ENCODE measurements around the gene PCBD1.

The PCBD1 gene

DNA sequence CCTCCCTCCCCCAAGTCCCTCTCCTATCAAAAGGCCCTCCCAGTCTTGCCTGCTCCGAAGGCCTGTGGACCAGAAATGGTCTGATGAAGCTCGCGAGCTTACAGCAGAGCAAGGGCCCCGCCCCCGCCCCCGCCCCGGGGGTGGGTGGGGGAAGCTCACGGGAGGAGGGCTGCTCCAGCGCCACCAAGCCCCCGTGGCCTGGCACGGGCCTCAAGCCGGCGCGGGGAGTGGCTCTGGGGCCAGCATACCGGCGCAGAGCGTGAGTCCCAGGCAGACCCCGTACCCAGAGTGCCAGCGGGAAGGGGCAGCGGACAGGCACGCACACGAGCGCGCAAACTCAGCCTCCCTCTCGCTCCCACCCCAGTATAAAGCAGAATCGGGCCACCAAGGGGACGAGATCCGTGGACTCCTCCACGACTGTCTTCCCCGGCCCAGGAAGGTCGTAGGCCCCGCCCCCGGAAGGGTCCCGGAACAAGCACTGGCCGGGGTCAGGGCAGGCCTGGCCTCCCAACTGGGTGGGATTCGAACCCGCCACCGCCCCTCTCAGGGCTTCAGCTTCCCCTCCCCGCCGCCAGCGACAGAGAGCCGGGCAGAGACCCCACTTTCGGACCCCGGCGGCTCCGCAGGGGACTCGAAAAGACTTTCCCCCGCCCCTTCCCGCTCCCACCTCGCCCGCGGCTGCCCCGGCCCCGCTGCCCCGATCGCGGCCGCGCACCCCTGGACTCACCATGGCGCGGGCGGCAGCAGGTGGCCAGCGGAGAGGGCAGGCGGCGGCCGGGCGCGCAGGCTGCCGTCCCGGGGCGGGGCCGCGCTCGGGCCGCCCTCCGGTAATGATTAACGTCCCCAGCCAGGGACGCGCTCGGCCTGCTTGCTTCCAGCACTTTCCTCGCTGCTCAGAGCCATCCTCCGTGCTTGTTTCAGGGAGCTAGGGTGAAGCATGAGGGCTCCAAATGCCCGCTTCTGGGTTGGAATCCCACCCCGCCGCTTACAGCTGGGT, at the start of gene PCBD1:
TSS of gene PCBD1 (minus strand) at position 762 of the 997 bp plus-strand sequence. CDS start at position 730, 32 bp downstream.
- H3K4me1 Mint-ChIP-seq (ENCODE audit: low read depth): peaks cover 15% of the 10 kb centered on the region
- H3K4me3 Mint-ChIP-seq: peak within 1 kb of the TSS; percentile 77

DNA sequence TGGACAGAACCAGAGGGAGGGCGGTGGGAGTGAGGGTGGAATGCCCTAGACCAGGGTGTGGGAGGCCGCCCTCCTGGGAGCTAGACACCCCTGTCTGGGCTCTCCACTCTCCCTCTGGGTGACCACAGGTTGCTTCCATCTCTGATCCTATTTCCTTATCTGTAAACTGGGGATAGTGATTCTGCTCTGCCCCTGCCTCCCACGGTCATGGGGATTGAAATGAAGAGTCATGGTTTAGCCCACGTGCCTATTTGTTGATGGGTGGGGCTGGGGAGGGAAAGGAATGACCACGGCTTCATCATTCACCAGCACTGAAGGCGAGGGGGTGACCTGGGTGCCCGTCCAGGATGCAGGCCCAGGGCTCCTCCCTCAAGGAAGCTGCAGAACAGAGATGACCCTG, 49.3 kb upstream of the PCBD1 start:
- no peak for DNase-seq (ENCODE audit: low spot score)
- Mint-ChIP-seq H3K4me1 (ENCODE audit: low read depth) (no peaks in the 10 kb centered on the region), H3K9me3 (no peaks in the 10 kb centered on the region), H3K4me3 (no peak overlapping the region), H3K36me3 (ENCODE audit: low read depth) (no peaks in the 10 kb centered on the region), H3K27ac (no peak overlapping the region), H3K27me3 (ENCODE audit: low read depth) (no peaks in the 10 kb centered on the region)

More for the DNA sequence above, at the start of gene PCBD1:
- DNase-seq (ENCODE audit: low spot score): peak; percentile 77
- Mint-ChIP-seq H3K27ac (peak within 1 kb of the TSS; percentile 86), H3K9me3 (no peaks in the 10 kb centered on the region), H3K36me3 (ENCODE audit: low read depth) (peaks cover 10% of the 10 kb centered on the region), H3K27me3 (ENCODE audit: low read depth) (no peaks in the 10 kb centered on the region)

DNA sequence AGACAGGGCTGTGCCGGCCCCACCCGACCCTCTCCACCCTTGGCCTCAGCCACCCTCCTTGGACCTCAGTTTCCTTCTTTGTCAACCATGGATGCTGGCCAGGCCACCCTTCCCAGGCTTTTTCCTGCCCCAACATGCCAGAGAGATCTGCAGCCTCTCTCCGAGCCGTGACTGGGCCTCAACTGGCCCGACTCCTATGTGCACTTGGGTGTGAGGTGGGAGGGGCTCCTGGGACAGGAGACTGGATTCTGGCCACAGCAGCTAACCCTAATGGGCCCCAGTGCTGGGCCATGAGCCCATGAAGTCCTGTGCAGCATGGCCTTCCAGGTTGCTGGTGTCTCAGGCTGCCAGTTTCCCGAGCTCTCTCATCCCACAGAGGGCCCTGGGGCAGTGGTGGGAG, 47.7 kb upstream of the PCBD1 start:
- Mint-ChIP-seq H3K27ac (no peak overlapping the region), H3K27me3 (ENCODE audit: low read depth) (no peaks in the 10 kb centered on the region), H3K9me3 (no peaks in the 10 kb centered on the region), H3K4me1 (ENCODE audit: low read depth) (no peaks in the 10 kb centered on the region), H3K4me3 (no peak overlapping the region), H3K36me3 (ENCODE audit: low read depth) (no peaks in the 10 kb centered on the region)
- no peak for DNase-seq (ENCODE audit: low spot score)

DNA sequence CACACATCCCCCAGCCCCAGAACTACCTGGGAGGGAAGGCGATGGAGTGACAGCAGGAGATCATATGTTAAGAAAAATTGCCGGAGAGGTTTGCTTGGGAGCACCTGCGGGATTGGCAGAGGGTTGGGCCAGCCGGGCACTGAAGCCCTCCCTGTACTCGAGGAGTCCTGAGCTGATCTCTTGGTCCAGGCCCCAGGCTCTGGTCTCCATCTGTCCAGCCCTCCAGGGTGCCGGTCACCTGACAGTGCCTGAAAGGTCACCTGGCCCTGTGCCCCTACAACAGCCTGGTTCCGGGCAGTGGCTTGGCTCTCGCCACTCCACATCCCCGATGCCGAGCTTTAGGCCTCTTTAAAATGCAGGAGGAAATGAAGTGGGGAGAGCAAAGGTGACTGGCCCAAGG, 47.3 kb upstream of the PCBD1 start:
- H3K4me1 Mint-ChIP-seq (ENCODE audit: low read depth): no peaks in the 10 kb centered on the region
- no peaks in the 10 kb centered on the region for H3K27me3 Mint-ChIP-seq (ENCODE audit: low read depth)
- H3K27ac Mint-ChIP-seq: no peak overlapping the region
- H3K9me3 Mint-ChIP-seq: no peaks in the 10 kb centered on the region
- DNase-seq (ENCODE audit: low spot score): no peak
- no peaks in the 10 kb centered on the region for H3K36me3 Mint-ChIP-seq (ENCODE audit: low read depth)
- no peak overlapping the region for H3K4me3 Mint-ChIP-seq

DNA sequence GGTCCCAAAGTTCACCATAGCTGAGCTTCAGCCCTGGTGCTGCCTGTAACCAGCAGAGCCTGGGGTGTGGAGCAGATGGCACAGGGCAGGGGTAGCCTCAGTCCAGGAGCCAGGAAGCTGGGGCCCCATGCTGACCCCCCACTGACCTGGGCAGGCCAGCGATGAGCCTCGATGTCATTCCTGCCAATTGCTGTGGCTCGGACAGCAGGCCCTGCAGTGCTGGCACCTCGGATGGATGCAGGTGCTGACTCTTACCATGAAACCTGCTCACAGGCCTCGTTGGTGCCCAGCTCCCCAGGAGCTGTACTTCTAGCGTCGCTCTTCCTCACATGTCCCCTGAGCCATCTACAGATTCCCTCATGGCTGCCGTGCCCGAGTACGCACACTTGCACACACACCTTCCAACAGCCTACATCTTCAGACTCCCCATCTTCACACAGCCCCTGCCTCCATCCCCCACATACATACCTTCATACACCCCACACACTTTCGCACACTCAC, 46.8 kb upstream of the PCBD1 start:
- H3K9me3 Mint-ChIP-seq: no peaks in the 10 kb centered on the region
- no peak overlapping the region for H3K27ac Mint-ChIP-seq
- H3K36me3 Mint-ChIP-seq (ENCODE audit: low read depth): no peaks in the 10 kb centered on the region
- no peak overlapping the region for H3K4me3 Mint-ChIP-seq
- H3K4me1 Mint-ChIP-seq (ENCODE audit: low read depth): no peaks in the 10 kb centered on the region
- H3K27me3 Mint-ChIP-seq (ENCODE audit: low read depth): no peaks in the 10 kb centered on the region
- no peak for DNase-seq (ENCODE audit: low spot score)

DNA sequence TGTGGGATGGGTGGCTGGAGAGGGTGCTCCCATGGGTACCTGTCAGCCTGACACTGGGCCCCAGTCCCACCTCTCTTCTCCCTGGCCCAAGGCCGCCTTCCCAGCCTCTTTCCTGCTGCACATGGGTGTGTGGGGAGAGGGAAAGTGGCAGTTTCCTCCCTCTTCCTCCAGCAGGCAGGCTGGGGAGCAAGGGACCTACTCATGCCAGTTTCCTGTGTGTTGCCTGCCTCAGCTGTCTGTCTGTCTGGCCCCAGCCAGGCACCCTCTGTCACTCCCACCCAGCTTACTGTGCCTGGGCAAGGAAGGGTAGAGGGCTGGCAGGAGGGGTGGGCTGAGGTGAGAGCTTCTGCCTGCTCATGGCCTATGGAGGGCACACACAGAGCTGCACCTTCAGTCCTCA, 46.3 kb upstream of the PCBD1 start:
- Mint-ChIP-seq H3K36me3 (ENCODE audit: low read depth) (no peaks in the 10 kb centered on the region), H3K27me3 (ENCODE audit: low read depth) (no peaks in the 10 kb centered on the region), H3K9me3 (no peaks in the 10 kb centered on the region), H3K4me3 (no peak overlapping the region), H3K27ac (no peak overlapping the region), H3K4me1 (ENCODE audit: low read depth) (no peaks in the 10 kb centered on the region)
- DNase-seq (ENCODE audit: low spot score): no peak

DNA sequence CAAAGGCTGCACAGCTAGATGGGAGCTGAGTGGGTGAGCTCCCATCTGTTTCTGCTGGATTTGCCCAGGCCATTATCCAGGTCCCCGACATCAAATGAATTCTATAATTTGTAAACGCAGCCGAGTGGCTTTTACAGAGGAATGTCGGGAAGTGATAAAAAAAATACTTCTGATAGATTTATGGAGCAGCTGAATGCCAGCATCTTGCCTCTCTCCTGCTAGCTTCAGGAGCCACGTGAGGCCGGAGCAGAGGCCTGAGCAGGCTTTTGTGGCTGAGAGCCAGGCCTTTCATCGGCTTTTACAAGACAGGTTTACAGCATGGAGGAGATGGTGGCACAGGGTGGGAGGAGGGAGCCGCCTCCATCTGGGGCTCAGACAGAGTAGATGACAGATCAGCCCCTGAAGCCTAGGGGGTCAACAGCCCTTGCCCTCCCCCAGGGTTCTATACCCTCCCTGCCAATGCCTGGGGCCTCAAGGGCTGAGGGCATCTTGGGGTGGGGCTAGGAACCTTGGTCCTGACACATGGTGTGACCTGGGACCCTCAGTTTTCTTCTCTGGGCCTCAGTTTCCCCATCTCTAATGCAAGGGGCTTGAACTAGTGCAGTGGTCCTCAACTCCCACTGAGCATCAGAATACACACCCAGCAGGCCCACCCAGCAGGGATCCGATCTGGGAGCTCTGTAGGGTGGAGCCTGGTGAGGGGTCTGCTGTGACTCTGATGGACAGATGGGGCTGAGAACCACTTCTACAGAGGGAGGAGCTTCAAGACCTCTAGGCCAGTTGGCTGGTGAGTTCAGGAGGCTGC, 44.2 kb upstream of the PCBD1 start:
- no peaks in the 10 kb centered on the region for H3K36me3 Mint-ChIP-seq (ENCODE audit: low read depth)
- H3K4me1 Mint-ChIP-seq (ENCODE audit: low read depth): no peaks in the 10 kb centered on the region
- H3K4me3 Mint-ChIP-seq: no peak overlapping the region
- no peaks in the 10 kb centered on the region for H3K9me3 Mint-ChIP-seq
- H3K27me3 Mint-ChIP-seq (ENCODE audit: low read depth): no peaks in the 10 kb centered on the region
- no peak overlapping the region for H3K27ac Mint-ChIP-seq
- DNase-seq (ENCODE audit: low spot score): no peak

DNA sequence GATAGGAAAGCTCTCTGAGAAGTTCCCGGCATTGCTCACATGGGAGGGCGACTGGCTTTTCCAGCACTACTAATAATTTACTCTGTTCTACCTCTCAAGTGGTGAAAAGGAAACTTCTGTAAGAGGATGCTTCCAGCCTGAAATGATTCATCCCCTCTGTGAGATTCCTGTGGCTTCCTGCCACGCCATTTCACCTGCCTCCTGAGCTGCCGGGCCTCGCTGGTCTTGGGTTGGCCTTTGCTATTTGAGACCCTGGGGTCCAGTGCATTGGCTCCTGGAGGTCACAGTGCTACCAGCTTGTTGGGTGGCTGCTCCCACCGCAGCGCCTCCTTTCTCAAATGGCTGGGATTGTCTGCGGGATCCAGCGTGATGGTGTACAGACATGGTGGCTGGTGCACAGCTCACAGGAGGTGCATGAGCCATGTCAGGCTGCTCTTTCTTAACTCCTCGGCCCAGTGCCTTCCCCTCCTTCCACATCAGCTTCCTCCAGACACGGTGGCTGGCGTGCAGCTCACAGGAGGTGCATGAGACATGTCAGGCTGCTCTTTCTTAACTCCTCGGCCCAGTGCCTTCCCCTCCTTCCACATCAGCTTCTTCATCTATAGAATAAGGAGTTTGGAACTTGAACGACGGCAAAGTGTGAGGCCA, 42.9 kb upstream of the PCBD1 start:
- Mint-ChIP-seq H3K9me3 (no peaks in the 10 kb centered on the region), H3K36me3 (ENCODE audit: low read depth) (no peaks in the 10 kb centered on the region), H3K4me3 (no peak overlapping the region), H3K4me1 (ENCODE audit: low read depth) (no peaks in the 10 kb centered on the region), H3K27me3 (ENCODE audit: low read depth) (no peaks in the 10 kb centered on the region), H3K27ac (no peak overlapping the region)
- no peak for DNase-seq (ENCODE audit: low spot score)

DNA sequence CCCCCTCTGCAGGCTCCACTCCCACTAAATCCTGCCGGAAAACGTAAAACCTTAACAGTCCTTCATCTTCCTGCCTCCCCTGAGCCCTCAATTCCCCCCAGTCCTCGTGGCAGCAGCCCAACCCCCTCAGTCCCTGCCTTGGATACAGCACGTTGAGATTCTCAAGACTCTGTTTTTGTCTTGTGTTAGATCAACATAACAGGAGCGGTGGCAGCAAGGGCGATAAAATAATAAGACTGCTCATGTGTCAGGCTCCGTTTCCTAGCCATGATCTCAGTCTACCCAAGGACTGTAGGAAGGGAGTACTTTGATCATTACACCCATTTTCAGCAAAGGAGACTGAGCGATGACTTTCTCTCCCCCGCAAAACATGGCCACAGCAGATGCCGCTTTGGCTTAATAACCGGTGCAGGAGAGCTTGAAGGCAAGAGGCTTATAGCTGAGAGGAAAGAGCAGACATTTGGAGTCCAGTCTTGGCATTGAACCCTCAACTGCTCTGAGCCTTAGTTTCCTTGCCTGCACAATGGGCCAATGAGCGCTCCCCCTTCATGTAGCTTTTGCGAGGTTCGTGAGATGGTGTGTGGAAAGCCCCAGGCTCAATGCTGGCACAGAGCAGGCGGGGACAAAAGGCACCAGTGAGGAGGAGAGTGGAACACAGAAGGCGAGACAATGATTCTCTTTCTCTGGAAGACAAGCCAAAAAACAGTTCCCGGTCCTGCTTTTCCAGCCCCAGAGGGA, 42.1 kb upstream of the PCBD1 start:
- Mint-ChIP-seq H3K9me3 (no peaks in the 10 kb centered on the region), H3K27me3 (ENCODE audit: low read depth) (no peaks in the 10 kb centered on the region), H3K4me3 (no peak overlapping the region), H3K36me3 (ENCODE audit: low read depth) (no peaks in the 10 kb centered on the region), H3K4me1 (ENCODE audit: low read depth) (peaks cover 1% of the 10 kb centered on the region), H3K27ac (no peak overlapping the region)
- no peak for DNase-seq (ENCODE audit: low spot score)

DNA sequence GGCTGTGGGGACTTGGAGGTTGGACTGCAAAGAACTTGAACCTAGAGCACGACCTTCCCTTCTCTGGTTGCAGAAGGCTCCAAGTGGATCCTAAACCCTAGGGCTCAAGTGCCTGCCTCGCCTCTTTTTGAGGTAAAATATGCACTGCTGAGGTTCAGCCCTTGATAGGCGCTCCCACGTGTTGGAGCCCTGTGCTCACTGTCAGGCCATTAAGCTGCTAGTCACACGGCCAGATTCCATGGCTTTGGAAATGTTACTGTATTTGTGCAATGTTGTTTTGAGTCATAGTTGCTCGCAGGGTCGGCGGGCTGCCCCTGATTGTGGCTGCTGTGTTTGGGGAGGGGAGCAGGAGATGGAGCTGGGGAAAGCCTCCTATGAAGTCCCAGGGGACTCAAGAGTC, 39.8 kb upstream of the PCBD1 start:
- H3K27me3 Mint-ChIP-seq (ENCODE audit: low read depth): no peaks in the 10 kb centered on the region
- no peaks in the 10 kb centered on the region for H3K9me3 Mint-ChIP-seq
- no peak for DNase-seq (ENCODE audit: low spot score)

DNA sequence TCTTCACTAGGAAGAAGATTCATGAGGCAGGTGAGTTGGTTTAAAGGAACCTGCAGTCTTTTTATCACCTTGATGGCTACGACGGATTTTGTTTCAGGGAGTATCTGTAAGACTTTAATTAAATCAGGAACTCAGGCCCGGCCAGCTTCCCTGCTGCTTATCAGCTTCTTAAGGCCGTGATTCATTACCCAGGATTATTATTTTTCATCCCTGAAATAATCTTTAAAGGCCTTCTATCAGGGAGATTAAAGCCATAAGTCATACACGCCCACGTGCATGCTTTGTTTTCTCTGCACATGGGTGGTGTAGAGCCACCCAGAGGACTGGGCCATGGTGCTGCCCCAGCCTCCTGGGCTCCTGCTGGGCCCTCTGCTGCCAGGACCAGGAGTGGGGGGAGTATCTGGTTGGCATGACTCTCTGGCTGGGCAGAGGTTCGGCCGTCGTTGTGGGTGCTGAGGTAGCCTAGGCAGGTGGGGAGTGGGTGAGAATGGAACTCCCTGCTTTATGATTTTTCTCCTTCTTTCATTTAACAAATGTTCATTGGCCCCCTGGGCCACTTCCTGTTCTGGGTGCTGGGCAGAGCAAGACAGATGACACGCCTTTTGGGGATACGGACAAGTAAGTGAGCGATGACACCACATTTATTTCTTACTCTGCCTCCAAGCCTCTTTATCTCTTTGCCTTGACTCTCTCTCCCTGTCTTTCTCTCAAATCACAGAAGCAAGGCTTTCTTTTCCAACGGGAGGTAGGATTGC, 39.0 kb upstream of the PCBD1 start:
- H3K4me1 Mint-ChIP-seq (ENCODE audit: low read depth): peaks cover 1% of the 10 kb centered on the region
- H3K27me3 Mint-ChIP-seq (ENCODE audit: low read depth): no peaks in the 10 kb centered on the region
- no peak overlapping the region for H3K4me3 Mint-ChIP-seq
- DNase-seq (ENCODE audit: low spot score): no peak
- H3K36me3 Mint-ChIP-seq (ENCODE audit: low read depth): no peaks in the 10 kb centered on the region
- no peaks in the 10 kb centered on the region for H3K9me3 Mint-ChIP-seq
- H3K27ac Mint-ChIP-seq: no peak overlapping the region

More for the DNA sequence above, 39.8 kb upstream of the PCBD1 start:
- Mint-ChIP-seq H3K36me3 (ENCODE audit: low read depth) (no peaks in the 10 kb centered on the region), H3K4me3 (no peak overlapping the region), H3K27ac (no peak overlapping the region), H3K4me1 (ENCODE audit: low read depth) (peaks cover 1% of the 10 kb centered on the region)

DNA sequence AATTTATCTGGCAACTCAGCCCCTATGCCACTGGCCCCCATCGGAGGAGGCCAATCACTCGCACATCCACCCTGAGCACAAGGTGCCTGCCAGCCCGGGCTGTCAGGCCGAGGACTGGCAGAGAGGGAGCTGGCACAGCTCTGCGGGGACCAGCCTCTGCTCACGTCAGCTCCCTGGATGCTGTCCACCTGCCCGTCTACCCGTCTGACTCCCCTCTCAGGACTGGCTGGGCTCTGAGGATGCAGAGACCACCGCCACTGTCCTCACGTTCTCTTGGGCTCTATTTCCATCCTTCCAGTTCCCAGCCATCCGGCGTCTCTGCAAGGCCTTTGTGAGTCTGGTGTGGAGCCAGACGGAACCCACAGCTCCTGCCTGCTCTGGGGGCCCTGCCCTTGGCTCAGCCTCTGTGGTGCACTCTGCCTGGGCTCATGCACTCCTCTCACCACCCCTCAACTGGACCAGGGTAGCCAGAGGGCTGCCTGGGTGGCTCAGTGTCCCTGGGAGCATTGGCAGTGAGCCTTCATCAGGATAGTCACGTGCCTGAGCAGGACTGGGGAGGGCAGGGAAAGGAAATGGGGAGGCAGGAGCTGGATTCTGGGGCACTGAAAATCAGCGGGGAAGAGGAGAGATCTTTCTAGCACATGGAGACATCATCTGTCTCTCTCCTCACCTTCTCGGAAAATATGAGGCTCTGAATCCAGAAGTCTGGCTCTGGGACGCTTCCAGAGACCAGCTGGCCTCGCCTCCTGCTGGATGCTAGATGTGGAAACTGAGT, 38.0 kb upstream of the PCBD1 start:
- Mint-ChIP-seq H3K4me3 (no peak overlapping the region), H3K4me1 (ENCODE audit: low read depth) (peaks cover 1% of the 10 kb centered on the region), H3K36me3 (ENCODE audit: low read depth) (no peaks in the 10 kb centered on the region), H3K27ac (no peak overlapping the region), H3K27me3 (ENCODE audit: low read depth) (peaks cover 3% of the 10 kb centered on the region), H3K9me3 (no peaks in the 10 kb centered on the region)
- DNase-seq (ENCODE audit: low spot score): no peak
